ENCODE results near the gene NEDD8.
A peak's percentile ranks its signal among the peaks of the same experiment; 100 is the strongest.

Gene NEDD8

GRCh38 chr14:24271834-24272263, 39.7 kb upstream of the NEDD8 start:
- TF ChIP-seq ELF4 (IDR thresholded peaks at IDR 0.05), result no peak
- no peak for TF ChIP-seq SUZ12 (IDR thresholded peaks at IDR 0.05)
- TF ChIP-seq L3MBTL2 (conservative IDR thresholded peaks at IDR 0.05), result peak; percentile 50; the same call in 1 of the 2 replicates
- no peak for TF ChIP-seq FOXM1 (IDR thresholded peaks at IDR 0.05; ENCODE audit: borderline replicate concordance)
- TF ChIP-seq ZNF384 (IDR thresholded peaks at IDR 0.05), result no peak
- no peak for TF ChIP-seq NFRKB (IDR thresholded peaks at IDR 0.05)
- ChIA-PET CTCF (interaction anchor here (0.6 to 2.0 kb wide), 6 partner anchors 9 to 56 kb away, joined by 3 to 6 read pairs (median 4); partner anchors contain the start of genes MDP1 and TINF2), POLR2A (interaction anchor here (0.9 to 2.5 kb wide), 24 partner anchors 10 to 170 kb away, joined by 3 to 52 read pairs (median 8); partner anchors contain the start of genes CHMP4A, CIDEB, DCAF11 and DHRS1)
- DNase-seq (ENCODE audit: extremely low spot score), result no peak

- POLR2A ChIA-PET, result interaction anchor here (0.8 to 2.5 kb wide), 28 partner anchors 10 to 171 kb away, joined by 3 to 52 read pairs (median 8); partner anchors contain the start of genes CHMP4A, CIDEB, DCAF11 and DHRS1
- DNase-seq (ENCODE audit: extremely low spot score), result peak; percentile 94
- CTCF ChIA-PET, result interaction anchor here (0.6 to 2.0 kb wide), 11 partner anchors 9 to 181 kb away, joined by 3 to 6 read pairs (median 4); partner anchors contain the start of genes MDP1, TGM1 and TINF2
- TF ChIP-seq SUZ12 (IDR thresholded peaks at IDR 0.05) (no peak), ZNF384 (IDR thresholded peaks at IDR 0.05) (no peak), ELF4 (IDR thresholded peaks at IDR 0.05) (0 out of 2 replicates have a peak, but pooled peaks have one; percentile 16), L3MBTL2 (conservative IDR thresholded peaks at IDR 0.05) (peak; percentile 85), PKNOX1 (IDR thresholded peaks at IDR 0.05) (peak; percentile 98), ARNT (IDR thresholded peaks at IDR 0.05) (peak; percentile 34; the same call in 1 of the 2 replicates), BHLHE40 (IDR thresholded peaks at IDR 0.05; ENCODE audit: borderline replicate concordance) (no peak), CTBP1 (IDR thresholded peaks at IDR 0.05; ENCODE audit: borderline replicate concordance) (no peak), FOXA1 (IDR thresholded peaks at IDR 0.05) (no peak), NFRKB (IDR thresholded peaks at IDR 0.05) (no peak), FOXM1 (IDR thresholded peaks at IDR 0.05; ENCODE audit: borderline replicate concordance) (no peak), TARDBP (IDR thresholded peaks at IDR 0.05) (no peak), SP1 (IDR thresholded peaks at IDR 0.05) (no peak), FOXK2 (IDR thresholded peaks at IDR 0.05) (no peak), LEF1 (IDR thresholded peaks at IDR 0.05; ENCODE audit: borderline replicate concordance) (0 out of 2 replicates have a peak, but pooled peaks have one; percentile 34), HDGF (IDR thresholded peaks at IDR 0.05; ENCODE audit: borderline replicate concordance) (no peak)
Observed at GRCh38 chr14:24271134-24271833, 39.1 kb upstream of the NEDD8 start, which contains the start of gene RABGGTA. RABGGTA (minus strand) TSS chr14:24271597; CDS start chr14:24271115, 482 bp downstream.

GRCh38 chr14:24270537-24271133, 38.5 kb upstream of the NEDD8 start:
- ChIA-PET POLR2A (interaction anchor here (0.8 to 2.5 kb wide), 26 partner anchors 10 to 171 kb away, joined by 3 to 52 read pairs (median 8); partner anchors contain the start of genes CHMP4A, CIDEB, DCAF11 and DHRS1), CTCF (interaction anchor here (0.6 to 2.0 kb wide), 9 partner anchors 8 to 180 kb away, joined by 3 to 6 read pairs (median 5); partner anchors contain the start of genes MDP1, TGM1 and TINF2)
- no peak for TF ChIP-seq ZNF384 (IDR thresholded peaks at IDR 0.05)
- TF ChIP-seq LEF1 (IDR thresholded peaks at IDR 0.05; ENCODE audit: borderline replicate concordance), result no peak
- TF ChIP-seq HDGF (IDR thresholded peaks at IDR 0.05; ENCODE audit: borderline replicate concordance), result no peak
- no peak for TF ChIP-seq SP1 (IDR thresholded peaks at IDR 0.05)
- TF ChIP-seq PKNOX1 (IDR thresholded peaks at IDR 0.05), result no peak
- TF ChIP-seq BHLHE40 (IDR thresholded peaks at IDR 0.05; ENCODE audit: borderline replicate concordance), result no peak
- TF ChIP-seq FOXM1 (IDR thresholded peaks at IDR 0.05; ENCODE audit: borderline replicate concordance), result no peak
- TF ChIP-seq ARNT (IDR thresholded peaks at IDR 0.05), result no peak
- TF ChIP-seq FOXA1 (IDR thresholded peaks at IDR 0.05), result no peak
- no peak for TF ChIP-seq SUZ12 (IDR thresholded peaks at IDR 0.05)
- no peak for TF ChIP-seq CTBP1 (IDR thresholded peaks at IDR 0.05; ENCODE audit: borderline replicate concordance)
- no peak for TF ChIP-seq NFRKB (IDR thresholded peaks at IDR 0.05)
- no peak for TF ChIP-seq L3MBTL2 (conservative IDR thresholded peaks at IDR 0.05)
- TF ChIP-seq ELF4 (IDR thresholded peaks at IDR 0.05), result no peak
- TF ChIP-seq FOXK2 (IDR thresholded peaks at IDR 0.05), result no peak
- TF ChIP-seq TARDBP (IDR thresholded peaks at IDR 0.05), result no peak
- no peak for DNase-seq (ENCODE audit: extremely low spot score)

GRCh38 chr14:24269910-24270536, 37.9 kb upstream of the NEDD8 start:
- no peak for DNase-seq (ENCODE audit: extremely low spot score)
- ChIA-PET POLR2A (interaction anchor here (1.4 to 2.5 kb wide), 11 partner anchors 9 to 74 kb away, joined by 4 to 52 read pairs (median 12); partner anchors contain the start of genes CHMP4A, CIDEB, DHRS1 and NOP9), CTCF (interaction anchor here (0.9 to 1.2 kb wide), 3 partner anchors 27 to 172 kb away, joined by 3 to 6 read pairs (median 3); partner anchors contain the start of gene TINF2)
- no peak for TF ChIP-seq FOXK2 (IDR thresholded peaks at IDR 0.05)
- TF ChIP-seq PKNOX1 (IDR thresholded peaks at IDR 0.05), result no peak
- TF ChIP-seq NFRKB (IDR thresholded peaks at IDR 0.05), result no peak
- TF ChIP-seq CTBP1 (IDR thresholded peaks at IDR 0.05; ENCODE audit: borderline replicate concordance), result no peak

GRCh38 chr14:24269368-24269767, 37.2 kb upstream of the NEDD8 start:
- CTCF ChIA-PET, result interaction anchor here (0.7 to 1.2 kb wide), 2 partner anchors 26 to 64 kb away, joined by 3 read pairs; no protein-coding TSS in a partner anchor
- POLR2A ChIA-PET, result interaction anchor here (0.9 to 2.0 kb wide), 2 partner anchors 27 to 30 kb away, joined by 3 to 7 read pairs; partner anchors contain the start of gene TINF2
- DNase-seq (ENCODE audit: extremely low spot score), result no peak
- TF ChIP-seq PKNOX1 (IDR thresholded peaks at IDR 0.05) (no peak), HDGF (IDR thresholded peaks at IDR 0.05; ENCODE audit: borderline replicate concordance) (no peak), SUZ12 (IDR thresholded peaks at IDR 0.05) (no peak), FOXA1 (IDR thresholded peaks at IDR 0.05) (no peak), ARNT (IDR thresholded peaks at IDR 0.05) (no peak), ZNF384 (IDR thresholded peaks at IDR 0.05) (no peak), FOXM1 (IDR thresholded peaks at IDR 0.05; ENCODE audit: borderline replicate concordance) (no peak), BHLHE40 (IDR thresholded peaks at IDR 0.05; ENCODE audit: borderline replicate concordance) (no peak), SP1 (IDR thresholded peaks at IDR 0.05) (no peak), LEF1 (IDR thresholded peaks at IDR 0.05; ENCODE audit: borderline replicate concordance) (no peak), FOXK2 (IDR thresholded peaks at IDR 0.05) (no peak), L3MBTL2 (conservative IDR thresholded peaks at IDR 0.05) (no peak), CTBP1 (IDR thresholded peaks at IDR 0.05; ENCODE audit: borderline replicate concordance) (no peak), NFRKB (IDR thresholded peaks at IDR 0.05) (no peak), ELF4 (IDR thresholded peaks at IDR 0.05) (no peak), TARDBP (IDR thresholded peaks at IDR 0.05) (no peak)
